ENCODE measurements around the gene SELENBP1.
A peak's percentile ranks its signal among the peaks of the same experiment; 100 is the strongest.
"Not testable (repeated sequence)": the region's sequence is repeated elsewhere in the genome, so short reads cannot be mapped to it uniquely, and the experiment has no call there.

SELENBP1 gene

DNA sequence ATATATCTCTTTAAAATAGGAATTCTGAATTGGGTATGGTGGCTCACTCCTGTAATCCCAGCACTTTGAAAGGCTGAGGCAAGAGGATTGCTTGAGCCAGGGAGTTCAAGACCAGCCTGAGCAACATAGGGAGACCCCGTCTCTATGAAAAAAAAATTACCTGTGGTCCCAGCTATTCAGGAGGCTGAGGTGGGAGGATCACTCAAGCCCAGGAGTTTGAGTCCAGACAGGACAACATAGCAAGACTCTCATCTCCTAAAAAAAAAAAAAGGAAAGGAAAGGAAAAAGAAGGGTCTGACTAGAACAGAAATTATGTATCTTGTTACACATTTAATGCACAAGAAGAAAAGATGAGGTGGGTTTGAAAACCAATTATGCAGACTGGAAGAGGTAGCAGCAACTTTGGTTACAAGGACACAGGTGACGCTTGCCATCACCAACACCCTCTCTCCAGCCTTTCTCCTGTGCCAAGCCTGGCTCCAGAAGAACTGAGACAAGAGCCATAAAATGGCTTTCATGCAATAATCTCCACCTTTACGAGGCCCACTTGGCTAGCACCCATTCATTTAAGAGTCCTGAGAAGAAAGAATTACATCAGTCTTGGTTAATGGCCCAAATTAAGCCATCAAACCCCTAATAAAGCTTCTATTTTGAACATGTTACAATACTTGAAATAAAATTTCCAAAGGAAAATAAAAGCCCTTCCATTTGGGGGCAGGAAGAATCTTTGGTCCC, 4.8 kb upstream of the SELENBP1 start:
- DNase-seq = no peak

- no peak for DNase-seq
Observed at GRCh38 chr1:151373196-151373595, 691 bp upstream of the SELENBP1 start.

DNA sequence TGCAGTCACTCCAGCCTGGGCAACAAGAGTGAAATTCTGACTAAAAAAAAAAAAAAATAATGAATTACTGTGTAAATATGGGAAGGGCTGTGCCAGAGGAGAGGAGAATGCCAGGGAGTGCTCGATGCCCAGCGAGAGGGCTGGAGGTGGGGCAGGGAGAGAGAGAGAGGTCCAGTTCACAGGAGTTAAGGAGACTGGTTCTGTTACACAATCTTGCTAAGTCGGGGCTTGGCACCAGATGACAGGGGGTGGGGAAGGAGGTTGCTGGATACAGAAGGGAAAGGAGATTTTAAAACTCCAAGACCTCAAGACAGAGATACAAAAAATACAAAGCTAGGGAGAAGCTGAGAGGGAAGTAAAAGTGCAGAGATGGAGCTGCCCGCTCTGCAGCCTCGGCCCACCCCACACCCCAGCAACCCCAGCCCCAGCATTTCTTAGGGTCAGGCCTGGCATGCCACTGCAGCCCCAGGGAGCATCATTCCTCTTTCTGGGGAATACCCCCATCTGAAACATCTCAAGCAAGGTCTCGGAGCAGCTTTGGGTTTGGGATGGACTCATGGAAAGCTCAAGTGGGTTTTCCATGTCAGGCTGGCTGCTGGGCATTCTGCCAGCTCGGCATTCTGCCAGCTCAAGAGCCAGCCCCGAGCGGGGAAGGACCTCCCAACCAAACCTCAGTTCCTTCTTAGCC, 991 bp downstream of the SELENBP1 start:
- peak; percentile 44 for DNase-seq

DNA sequence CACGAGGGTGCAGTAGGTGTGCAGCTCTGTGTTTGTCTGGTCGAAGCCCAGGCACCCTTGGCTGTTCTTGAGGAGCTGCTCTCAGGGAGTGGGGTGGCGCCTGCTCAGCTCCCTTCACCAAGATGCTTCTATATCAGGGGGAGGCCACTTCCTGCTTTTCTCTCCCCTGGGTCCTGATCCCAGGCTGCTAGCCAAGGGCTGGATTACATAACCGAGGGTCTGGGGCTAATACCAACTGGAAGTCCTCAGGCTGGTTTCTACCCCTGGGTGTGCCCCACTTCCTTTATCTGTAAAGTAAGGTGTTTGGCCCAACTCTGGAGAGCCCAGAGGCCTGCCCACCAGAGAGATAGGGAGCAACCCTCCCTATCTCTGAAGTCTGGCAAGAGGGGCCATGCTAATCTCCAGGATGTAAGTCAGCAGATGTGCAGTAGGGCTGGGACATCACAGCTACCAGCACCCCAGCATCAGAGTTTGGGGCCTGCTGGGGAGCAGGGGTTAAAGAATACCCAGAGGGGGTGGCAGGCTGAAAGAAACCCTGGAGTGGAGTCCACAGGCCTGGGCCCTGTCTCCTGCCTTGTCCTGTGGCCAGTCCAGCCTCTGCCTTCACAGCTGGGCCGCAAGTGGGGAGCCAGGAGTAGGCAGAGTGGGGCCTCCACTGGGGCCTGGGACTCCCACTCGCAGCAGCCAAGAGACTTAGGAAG, 2.1 kb downstream of the SELENBP1 start:
- DNase-seq = no peak

DNA sequence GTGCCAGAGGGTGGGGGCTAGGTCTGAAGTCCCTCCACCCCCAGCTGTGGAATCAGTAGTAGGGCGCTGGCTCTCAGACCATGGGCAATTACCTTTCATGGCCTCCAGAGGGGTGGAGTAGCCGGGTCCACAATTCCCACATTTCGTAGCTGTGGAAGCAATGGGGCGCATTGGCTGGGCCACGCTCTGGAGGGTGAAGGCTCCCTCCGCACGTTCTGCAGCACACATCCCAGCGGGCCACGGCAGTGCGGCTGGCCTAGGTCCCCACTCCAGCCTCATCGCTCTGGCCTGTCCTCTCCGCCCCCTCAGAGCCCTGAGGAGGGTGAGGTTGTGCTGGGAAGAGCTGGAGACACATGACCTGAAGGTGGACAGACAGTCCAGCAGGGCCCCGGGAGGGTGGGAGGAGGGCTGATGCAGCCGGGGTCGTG, 2.9 kb downstream of the SELENBP1 start:
- no peak for DNase-seq

DNA sequence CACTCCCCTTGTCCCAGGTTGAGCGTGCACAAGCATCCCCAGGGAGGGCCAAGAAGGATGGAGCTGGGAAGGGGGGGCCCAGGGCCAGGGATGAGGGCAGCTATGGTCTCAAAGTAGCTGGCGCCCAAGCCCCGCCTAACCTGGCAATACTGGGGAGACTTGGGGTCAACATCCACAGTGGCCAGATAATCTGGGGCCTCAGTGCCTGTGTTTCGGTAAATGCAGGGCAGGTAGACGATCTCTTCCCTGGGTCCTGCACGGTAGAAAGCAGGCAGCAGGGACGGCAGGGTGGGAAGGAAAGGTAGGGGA, 3.2 kb downstream of the SELENBP1 start:
- no peak for DNase-seq

GRCh38 chr1:151368393-151369301, 3.9 kb downstream of the SELENBP1 start:
- no peak for DNase-seq

GRCh38 chr1:151367658-151368392, 4.7 kb downstream of the SELENBP1 start:
- no peak for DNase-seq

DNA sequence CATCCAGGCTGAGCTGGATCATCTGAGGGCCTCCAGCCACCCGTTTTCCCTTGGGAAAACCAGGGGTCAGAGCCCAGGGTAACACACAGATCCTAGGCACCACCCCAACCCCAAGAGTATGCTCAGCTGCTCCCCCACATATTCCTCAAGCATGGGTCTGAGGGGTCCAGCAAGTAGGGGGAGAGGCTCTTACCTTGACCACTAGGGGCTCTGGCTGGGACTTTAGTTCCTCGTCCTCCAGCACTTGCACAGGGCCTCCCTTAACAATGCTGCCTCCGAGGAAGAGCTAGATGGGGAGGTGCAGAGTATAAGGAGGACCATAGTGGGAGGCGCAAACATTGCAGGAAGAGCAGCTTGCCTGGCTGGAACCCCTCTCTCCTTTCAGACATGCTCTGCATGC, 7.5 kb downstream of the SELENBP1 start:
- no peak for DNase-seq

DNA sequence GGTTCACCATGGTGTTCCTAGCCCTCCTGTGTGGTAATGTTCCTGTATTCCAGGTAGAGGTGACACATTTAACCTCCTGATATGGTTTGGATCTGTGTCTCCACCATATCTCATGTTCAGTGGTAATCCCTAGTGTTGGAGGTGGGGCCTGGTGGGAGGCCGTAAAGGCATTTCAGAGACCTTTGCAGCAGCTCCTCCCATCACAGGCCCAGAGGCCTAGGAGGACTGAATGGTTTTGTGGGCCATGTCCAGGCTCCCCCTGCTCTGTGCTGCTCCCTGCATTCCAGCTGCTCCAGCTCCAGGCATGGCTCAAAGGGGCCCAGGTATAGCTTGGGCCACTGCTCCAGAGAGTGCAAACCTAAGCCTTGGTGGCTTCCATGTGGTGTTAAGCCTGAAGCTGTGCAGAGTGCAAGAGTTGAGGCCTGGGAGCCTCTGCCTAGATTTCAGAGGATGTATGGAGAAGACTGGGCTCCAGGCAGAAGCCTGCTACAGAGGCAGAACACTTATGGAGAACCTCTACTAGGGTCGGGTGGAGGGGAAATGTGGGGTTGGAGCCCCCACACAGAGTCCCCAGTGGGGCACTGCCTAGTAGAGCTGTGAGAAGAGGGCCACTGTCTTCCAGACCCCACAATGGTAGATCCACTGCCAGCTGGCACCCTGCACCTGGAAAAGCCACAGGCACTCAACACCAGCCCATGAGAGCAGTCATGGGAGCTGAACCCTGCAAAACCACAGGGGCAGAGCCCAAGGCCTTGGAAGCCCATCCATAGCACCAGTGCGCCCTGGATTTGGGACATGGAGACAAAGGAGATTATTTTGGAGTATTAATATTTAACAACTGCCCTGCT, 10.0 kb downstream of the SELENBP1 start:
- DNase-seq = no peak

DNA sequence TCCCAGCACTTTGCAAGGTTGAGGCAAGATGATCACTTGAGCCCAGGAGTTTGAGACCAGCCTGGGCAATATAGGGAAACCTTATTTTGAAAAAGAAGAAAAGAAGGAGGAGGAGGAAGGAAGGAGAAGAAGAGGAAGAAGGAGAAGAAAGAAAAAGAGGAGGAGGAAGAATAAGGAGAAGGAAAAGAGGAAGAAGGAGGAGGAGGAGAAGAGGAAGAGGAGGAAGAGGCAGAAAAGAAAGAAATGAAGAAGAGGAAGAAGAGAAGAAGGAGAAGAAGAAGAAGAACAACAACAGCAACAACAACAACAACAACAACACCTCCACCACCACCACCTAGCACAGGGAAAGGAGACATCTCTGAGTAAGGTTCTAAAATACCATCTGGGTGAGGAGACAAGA, 10.6 kb downstream of the SELENBP1 start:
- DNase-seq = no peak

DNA sequence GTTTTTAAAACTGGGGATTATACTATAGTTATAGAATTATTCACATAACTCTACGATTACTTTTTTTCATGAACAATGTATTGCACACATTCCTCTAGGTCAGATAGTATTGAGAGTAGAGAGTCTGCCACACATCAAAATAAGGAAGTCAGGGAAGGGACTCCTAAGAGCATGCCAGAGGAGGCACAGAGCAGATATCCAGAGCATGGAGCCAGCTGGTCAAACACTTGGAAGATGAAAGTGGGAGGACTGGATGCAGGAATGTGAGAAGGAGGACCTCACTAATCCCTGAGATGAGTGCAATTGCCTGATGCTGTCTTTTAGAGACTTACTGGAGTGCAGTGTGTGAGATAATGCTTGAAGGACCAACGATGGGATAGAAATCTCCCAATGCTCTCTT, 15.8 kb downstream of the SELENBP1 start:
- no peak for DNase-seq

DNA sequence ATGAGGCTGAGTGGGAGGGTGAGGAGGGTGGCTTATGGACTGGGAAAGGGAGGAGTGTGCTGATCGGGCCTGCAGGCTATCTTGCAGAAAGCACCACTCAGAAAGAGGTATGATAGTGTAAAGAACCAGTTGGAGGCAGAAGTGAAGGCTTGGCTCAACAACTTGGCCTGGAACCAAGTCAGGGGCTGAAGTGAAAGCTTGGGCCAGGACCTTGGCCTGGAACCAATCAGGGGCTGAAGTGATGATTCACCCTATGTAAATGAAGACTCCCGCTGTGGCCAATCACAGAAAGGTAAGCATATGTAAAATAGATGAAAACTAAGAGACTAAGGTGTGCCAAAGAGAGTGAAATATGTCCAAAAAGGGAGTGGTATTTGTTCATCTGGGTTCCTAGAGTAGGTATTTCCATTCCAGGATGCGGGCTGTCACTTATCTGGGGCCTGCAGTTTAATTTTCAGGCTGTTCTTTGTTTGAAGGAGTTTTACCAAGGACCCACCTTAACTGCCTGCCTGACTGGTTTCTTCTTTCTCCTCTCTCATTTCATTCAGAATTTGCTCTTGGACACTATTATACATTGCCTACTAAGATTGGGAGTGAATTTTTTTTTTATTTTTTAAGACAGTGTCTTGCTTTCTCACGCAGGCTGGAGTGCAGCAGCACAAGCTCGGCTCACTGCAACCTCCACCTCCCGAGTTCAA, 20.3 kb downstream of the SELENBP1 start:
- no peak for DNase-seq

- not testable (repeated sequence) for DNase-seq
Observed at GRCh38 chr1:151350323-151350722, 22.2 kb downstream of the SELENBP1 start.

- DNase-seq = peak; percentile 27
Observed at GRCh38 chr1:151347523-151348246, 24.8 kb downstream of the SELENBP1 start.

- peak; percentile 99 for DNase-seq
Observed at GRCh38 chr1:151346769-151347522, 25.6 kb downstream of the SELENBP1 start, which contains the start of gene RFX5. Gene RFX5, minus strand, starts transcription at chr1:151347252. Its CDS starts 932 bp downstream, at chr1:151346320.

- no peak for DNase-seq
Observed at GRCh38 chr1:151346082-151346768, 26.3 kb downstream of the SELENBP1 start.

DNA sequence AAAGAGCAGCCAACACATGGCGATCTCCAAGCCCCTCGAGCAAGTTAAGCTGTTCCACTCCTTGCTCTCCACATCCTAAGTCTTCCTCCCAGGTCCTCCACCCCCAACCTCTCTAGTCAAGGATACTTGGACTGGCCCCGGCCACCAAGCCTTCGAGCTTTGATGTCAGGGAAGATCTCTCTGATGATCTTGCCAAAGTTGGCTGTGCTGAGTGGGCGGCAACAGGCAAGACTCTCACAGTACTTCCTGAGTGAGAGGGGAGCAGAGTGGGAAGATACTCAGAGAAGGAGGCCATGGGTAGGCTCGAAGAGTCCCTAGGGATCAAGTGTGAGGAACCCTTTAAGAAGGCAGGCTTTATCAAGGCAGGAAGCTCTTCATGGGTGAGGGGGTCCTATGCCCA, 28.2 kb downstream of the SELENBP1 start:
- DNase-seq = no peak

Data from EL (cell line).